COR-L47 (cell line): ENCODE data around the gene PEG3.
"Not testable (repeated sequence)": the region's sequence is repeated elsewhere in the genome, so short reads cannot be mapped to it uniquely, and the experiment has no call there.

Experiments
- DNase-seq: peaks from one replicate; lab custom pipeline; 2025; lab: John Stamatoyannopoulos, UW

PEG3 gene

DNA sequence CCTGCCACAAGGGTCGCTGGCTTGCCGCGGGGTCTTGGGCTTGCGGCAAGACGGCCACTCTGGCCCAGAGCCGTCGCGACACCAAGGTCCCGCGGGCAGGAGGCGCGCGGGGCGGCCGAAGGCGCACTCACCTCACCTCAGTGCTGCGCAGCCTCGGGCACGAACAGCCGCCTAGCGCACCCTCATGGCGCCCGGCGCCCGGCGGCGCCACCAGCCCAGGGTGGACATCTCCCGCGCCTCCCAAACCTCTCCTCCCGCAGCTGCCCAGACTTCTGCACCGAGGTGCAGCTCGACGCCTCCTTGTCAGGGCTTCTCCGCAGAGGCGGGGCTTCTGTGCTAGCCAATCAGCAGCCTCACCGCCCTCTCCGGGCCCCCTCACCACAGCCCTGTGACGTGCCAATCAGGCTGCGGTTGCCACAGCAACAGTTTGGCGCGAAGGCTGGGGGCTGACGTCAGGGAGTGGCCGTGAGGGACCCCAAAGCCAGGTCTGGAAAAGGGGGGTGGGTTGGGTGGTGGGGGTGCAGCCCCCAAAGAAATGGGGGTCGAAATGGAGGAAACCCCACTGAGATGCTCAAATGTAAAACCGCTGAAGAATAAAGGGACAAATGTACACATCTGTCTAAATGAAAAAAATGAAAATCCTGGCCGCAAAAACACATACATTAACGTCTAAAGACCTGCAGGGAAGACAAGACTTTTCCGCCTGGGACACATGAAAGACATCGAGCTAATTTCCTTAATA, at the start of gene PEG3, which contains the start of gene ZIM2:
Gene PEG3, minus strand, starts transcription at position 276 of the 742 bp plus-strand sequence. CDS start 16,071 bp downstream, outside the sequence.
Gene ZIM2, minus strand, starts transcription at position 276 of the 742 bp plus-strand sequence. CDS start 16,449 bp downstream, outside the sequence.
- DNase-seq, result no peak

DNA sequence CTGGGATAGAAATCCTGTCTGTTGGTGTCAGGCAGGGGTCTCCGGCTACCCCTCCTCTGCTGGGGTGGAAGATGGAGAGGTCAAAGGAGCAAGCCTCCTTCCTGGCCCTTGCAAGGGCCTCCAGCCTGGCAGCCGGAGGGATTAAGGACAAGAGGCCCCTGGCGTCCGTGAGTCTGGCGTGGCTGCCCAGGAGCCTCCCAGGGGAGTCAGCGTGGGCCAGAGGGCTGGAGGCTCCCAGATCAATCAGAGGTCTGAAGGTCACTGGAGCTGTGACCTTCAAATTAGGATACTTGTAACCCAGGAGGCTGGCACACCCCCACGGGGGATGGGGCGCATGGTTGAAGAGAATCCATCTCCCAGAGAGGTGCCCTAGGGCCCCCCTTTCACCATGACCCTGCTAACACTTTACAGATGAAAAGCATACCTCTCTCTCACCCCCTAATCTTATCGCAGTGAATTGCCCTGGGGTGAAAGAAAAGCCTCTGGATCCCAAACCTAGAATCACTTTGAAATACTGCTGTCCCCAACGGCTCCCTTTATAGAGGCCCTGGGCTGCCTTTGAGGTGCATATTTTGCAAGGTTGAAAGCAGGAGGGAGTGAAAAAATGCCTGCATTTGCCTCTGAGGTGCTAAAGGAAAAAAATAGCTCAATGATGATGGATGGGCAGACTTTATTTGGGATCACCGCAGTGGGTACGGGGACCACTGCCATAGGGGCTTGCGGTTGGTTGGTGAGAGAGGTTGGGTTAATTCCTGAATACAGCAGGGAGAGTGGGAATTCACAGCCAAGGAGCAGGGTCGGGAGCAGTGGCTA, 44.9 kb upstream of the PEG3 start:
- no peak for DNase-seq

DNA sequence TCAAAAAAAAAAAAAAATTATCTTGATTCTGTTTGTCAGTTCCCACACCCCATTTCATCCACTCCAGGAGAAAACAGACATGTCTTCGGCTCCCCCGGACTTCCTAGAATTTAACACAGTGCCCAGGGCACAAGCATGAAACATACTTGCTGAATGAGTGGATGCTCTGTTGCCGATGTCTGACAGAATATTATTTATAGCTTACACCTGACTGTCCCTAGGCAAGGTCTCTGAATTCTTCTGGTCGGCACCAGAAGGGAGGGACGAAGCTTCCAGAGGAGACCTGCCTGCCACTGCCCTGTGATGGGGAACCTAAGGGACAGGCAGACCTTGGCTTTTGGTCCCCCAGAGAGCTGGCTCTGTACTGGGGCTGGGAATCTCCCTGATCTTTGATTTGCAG, 43.9 kb upstream of the PEG3 start:
- DNase-seq, result no peak

DNA sequence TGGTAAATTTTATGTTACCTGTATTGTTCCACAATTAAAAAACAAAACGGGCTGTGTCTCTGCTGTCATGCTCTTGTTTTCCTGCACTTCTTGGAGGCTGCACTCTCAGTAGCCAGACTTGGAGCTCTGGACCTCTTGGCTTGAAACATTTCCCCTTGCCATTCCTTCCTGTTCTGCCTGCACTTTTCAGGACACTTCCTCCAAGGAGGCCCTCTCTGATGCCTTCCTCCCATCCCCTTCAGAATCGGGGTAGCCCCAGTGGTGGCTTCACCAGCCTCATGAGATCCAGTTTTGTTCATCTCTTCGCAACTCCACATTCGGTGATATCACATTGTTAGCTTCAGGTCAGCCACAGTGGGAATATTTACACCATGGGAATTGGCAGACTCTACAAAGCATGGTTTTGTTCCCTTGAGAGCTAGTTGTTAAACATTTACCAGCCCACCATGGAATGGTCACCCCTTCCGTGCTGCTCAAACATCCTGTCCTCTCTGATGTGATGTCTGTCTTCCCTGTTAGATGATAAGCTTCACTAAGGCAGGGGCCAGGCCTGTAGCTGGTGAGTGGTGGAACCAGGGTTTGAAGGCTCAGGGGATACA, 40.2 kb upstream of the PEG3 start:
- DNase-seq, result no peak

DNA sequence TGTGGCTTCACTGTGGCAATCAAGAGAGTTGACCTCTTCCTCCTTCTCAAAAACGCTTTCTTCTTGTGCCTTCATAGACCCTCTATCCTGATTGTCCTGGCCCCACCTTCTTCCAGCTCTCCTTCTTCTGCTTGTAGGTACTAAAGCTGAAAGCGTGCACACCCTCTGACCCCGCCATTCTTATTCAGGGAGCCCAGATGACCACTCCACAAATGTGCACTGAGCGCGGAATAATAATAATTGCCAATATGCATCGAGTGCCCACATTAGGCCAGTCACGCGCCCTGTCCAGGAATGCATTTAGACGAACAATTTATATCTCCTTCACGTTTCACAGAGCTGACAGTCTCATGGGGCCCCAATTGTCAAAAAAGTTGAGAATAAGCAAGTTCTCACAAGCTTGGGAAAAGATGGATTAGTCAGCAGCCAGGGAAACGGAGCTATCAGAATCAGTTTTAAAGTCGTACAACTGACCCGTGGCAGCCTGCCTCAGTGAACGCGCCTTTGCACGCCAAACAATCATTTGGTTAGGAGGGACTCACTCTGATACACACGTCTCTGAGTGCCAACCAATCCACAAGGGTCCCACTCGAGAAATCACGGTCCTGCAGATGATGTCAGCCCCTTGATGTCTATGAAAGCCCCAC, 36.7 kb upstream of the PEG3 start:
- DNase-seq, result no peak

DNA sequence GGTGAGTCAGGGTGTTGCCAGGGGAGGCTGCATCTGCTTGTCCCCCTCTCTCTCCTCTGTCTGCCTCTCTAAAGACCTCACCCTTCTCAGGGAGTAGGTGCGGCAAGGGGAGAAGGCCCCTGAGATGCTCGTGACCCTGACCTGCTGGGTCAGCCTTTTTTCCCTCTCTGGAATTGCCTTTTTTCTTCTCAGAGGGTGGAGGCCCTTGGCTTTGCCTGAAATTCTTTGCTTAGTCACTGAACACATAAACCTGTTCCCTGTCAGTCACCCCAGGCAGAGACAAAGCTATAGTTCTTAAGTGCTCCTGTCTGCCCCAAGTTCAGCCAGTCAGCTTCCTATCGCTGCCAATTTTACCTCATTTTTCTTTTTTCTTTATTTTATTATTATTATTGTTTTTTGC, 35.2 kb upstream of the PEG3 start:
- no peak for DNase-seq

DNA sequence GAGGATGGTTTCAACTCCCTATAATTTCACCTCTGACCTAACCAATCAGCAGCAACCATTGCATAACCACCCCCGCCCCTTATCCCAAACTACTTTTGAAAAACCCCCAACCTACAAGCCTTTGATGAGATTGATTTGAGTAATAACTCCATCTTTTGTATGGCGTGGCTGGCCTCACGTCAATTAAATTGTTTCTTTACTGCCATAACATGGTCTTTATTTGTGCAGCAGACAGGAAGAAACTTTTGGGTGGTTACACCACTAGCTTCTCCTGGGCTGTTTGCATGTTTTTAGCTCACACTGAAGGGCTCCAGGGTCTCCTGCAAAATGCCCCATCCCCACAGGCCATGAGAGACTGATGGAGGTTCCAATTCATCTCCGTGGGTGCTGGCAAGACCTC, 34.0 kb upstream of the PEG3 start:
- DNase-seq, result no peak

DNA sequence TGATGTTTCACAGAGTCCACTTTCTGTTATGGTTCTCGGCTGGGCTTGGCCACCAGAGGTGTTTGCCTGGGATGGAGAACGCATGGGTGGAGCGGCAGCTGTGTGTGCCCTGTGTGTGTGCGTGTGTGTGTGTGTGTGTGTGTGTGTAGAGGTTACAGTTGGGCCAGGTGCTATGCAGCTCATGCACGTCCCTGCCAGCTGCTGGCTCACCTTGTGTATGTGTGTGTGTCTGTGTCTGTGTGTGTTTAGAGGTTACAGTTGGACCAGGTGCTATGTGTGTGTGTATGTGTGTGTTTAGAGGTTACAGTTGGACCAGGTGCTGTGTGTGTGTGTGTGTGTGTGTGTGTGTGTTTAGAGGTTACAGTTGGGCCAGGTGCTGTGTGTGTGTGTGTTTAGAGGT, 33.0 kb upstream of the PEG3 start:
- no peak for DNase-seq

DNA sequence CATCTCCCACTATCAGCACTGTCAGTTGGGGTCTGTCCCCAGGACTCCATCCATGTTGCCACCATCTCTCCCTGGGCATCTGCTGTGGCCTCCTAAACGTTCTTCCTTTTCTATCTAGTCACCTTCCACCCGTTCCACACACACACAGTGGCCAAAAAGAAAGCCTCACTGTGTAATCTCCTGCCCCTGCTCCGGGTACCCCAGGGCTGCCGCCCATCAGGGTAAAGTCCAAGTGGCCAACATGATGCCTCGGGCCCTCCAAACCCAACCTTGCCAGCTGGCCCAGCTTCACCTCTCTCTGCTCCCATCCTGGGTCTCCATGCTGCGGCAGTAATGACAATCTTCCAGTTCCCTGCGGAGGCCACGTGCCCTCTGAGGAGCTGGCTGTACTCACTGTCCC, 29.4 kb upstream of the PEG3 start:
- no peak for DNase-seq

DNA sequence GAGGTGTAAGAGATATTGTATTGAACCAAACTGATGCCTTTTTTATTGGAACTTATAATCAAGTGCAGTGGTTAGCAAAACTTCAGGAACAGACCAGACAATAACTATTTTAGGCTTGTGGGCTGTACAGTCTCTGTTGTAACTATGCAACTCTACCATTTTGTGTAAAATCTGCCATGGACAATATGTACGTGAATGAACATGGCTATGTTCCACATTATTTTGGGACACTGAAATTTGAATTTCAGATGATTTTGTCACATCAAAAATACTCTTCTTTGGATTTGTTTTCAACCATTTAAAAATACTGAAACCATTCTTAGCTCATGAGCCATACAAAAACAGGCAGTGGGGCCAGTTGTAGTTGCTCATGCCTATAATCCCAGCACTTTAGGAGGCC, 27.9 kb upstream of the PEG3 start:
- no peak for DNase-seq

DNA sequence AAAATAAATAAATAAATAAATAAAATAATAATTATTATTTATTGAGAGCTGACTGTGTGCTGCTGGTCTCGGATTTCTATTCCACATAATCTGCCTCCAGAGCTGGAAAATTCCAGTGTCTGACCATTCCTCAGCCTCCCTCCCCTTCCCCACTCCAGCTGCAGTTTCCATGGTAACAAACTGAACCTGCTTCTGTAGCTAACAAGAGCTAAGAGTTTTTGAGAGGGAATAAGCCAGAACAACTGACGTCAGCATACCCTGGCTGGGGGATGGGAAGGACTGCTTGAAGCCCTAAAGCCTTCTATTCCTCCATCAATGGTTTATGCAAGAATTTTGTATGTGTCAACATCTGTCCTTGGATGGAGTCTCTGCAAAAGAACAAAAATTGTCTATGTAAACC, 26.0 kb upstream of the PEG3 start:
- DNase-seq, result no peak

DNA sequence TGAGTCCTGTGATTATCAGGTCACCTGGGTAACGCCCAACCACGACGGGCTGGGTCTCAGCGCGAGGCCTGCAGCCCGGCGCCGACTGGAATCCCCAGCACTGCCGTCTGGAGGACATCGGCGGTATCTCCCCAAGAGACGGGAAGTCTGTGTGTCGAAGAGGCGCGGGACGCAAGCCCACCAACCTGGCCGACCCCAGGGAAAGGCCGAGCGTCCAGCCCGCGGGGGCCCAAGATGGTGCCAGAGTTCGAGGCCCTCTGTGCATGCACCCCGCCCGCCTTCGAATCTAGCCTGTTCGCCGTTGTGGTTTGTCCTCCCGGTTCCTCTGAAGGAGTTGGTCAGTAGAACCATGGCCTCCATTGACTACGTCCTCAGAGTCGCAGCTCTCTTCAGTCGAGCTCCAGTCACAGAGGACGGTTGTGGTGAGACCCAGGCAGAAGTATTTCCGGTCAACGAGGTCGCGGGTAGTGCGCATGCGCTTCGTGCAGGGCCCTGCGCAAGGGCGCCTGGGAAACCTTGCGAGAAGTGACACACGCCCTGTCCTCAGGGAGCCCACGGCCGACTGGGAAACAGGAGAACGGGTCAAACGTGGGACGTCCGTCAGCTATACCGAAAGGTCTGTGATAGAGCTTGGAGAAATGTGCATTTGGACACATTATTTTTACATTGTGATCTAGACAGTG, 24.1 kb upstream of the PEG3 start:
- no peak for DNase-seq

DNA sequence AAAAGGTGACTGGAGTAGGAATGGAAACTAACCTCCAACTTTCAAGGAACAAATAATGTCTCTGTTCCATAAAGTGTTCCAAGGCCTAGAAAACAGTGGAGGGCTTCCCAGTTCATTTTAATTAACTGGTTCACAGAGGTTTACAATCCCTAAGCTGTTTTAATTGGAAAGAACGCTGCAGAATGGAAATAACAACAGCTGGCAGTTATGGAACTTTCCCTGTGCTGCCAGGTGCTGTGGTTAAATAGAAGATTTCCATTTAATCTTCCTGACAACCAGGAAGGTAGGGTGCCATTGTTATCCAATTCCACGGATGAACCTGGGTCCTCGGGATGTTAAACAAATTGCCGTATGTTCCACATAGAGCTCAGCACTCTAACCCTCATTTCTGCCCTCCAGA, 22.2 kb upstream of the PEG3 start:
- no peak for DNase-seq

DNA sequence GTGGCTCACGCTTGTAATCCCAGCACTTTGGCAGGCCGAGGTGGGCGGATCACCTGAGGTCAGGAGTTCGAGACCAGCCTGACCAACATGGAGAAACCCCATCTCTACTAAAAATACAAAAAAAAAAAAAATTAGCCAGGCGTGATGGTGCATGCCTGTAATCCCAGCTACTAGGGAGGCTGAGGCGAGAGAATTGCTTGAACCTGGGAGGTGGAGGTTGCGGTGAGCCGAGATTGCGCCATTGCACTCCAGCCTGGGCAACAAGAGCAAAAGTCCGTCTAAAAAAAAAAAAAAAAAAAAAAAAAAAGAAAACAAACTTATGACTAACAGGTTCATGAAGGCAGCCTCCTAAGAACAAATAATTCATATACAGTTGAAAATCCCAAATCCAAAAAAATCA, 19.9 kb upstream of the PEG3 start:
- not testable (repeated sequence) for DNase-seq

DNA sequence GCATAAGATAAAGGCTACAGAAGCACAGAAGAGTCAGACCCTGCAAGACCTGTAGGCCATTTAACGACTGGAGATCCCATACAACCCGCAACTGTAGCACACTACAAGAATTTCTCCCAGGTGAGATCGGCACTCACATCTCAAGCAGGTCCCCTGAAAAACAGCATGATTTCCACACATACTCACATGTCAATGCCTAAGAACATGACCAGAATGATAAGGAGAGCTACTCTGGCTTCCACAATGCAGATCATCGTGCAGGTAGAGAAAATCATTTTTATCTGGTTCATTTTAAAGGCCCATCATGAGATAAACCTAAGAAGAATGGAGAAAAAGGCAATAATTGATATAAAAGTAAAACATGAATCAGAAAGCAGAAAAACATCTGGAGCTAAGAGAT, 17.5 kb upstream of the PEG3 start:
- no peak for DNase-seq

DNA sequence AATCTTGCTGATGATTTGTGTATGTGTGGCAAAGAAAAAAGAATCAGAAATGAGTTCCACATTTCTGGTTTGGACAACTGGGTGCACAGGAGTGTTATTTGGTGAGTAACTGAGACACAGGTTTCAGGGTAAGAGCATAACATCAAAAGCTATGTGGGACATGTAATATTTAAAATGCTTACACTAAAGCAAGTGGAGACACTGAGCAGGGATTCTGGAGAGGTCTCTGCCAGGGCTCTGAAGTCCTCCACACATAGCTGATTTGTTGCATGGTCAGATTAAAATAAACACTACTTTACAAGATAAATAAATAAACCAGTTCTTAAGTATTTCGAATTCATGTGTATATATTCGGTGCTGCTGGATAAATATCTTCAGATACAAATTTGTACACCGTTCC, 16.3 kb upstream of the PEG3 start:
- DNase-seq, result no peak

DNA sequence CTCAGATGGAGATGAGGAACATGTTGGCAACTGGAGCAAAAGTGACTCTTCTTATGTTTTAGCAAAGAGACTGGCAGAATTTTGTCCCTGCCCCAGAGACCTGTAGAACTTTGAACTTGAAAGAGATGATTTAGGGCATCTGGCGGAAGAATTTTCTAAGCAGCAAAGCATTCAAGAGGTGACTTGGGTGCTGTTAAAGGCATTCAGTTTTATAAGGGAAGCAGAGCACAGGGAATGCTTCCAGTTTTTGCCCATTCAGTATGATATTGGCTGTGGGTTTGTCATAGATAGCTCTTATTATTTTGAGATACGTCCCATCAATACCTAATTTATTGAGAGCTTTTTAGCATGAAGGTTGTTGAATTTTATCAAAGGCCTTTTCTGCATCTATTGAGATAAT, 11.8 kb upstream of the PEG3 start:
- not testable (repeated sequence) for DNase-seq

DNA sequence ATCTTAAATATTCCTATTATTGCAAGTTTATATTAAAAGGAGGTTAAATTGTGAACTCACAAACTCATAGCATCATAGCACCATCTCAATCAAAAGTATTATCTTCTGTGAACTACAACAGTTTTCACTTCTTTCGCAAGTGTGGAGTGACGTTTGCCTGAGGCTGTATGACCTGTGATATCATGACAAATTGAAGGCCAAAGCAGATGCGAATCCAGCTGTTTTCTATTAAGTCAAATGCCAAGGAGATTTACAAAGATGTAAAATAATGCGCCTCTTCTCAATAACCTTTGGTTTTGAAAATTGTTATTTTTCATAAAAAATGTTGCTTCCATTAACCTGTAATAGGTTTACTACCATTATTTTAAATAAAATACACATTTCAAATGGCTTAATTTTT, 7.6 kb upstream of the PEG3 start:
- no peak for DNase-seq

DNA sequence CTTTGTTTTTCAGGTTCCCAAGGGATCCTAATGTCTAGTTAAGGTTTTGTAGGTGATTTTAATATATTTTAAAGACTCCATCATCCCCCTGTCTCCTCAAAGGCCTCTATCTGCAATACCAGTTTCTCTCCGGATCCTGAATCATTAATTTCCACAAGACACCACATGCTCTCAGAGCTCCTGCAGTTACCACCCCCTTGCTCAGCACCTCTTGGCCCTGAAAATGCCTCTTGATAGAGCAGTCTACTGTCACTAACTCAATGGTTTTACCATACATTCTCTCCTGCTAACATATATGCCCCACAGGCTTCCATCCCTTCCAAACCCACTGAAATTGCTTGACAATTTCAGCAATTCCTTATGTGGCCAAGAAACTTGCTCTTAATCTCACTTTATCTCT, 1.9 kb upstream of the PEG3 start:
- no peak for DNase-seq

DNA sequence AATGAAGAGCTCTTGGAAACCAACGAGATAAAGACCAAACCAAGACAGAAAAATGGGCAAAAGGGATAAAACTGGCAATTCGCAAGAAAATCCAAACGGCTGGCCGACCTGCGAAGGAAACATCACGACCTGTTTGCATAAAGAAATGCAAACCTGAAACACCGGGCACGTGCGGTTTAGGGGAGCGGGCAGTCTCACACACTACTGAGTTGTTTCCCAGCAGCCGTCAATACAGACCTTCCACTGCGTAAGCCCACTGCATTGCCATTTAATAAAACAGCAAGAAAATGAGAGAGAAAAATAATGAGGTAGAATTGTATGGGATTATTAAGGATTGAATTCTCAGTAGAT, 642 bp upstream of the PEG3 start:
- DNase-seq, result no peak

DNA sequence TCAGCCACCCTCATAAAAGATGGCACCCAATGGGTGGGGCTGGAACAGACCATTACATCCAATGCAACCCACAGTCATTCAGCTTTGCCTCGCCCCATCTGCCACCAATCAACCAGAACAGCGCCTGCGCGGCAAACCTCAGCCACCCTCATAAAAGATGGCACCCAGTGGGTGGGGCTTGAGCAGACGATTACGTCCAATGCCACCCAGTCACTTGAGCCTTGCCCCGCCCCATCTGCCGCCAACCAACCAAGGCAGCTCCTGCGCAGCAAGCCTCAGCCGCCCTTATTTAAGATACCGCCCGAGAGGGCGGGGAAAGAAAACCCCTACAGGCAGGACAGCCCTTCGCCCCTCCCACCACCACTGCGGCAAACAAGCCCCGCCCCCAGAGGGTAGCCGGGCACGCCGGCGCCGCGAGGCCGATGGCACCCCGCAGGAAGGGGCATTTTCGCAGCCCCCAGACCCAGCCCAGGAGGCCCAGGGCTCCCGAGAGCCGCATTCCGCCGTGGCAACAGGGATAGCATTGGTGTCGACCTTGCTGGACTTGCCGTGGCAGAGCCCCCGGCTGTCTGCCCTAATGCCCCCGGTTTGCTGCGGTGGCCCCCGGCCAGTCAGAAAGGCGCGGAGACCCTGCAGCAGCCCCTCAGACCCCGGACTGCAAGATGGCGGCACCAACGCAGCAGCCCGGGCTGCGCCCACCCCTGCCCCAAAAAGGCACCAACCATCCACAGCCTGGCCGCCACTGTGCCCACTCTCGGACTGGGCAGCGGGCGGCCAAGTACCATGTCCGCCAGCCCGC, 675 bp downstream of the PEG3 start:
- DNase-seq, result no peak
